Right atrium auricular region (tissue), 2 donors: Measurements from ENCODE around the gene GRHL3. TPM values are rescaled to one million over a fixed set of nuclear protein-coding genes. Genes with fewer than 3 reads are reported as not detected.

Experiments used
- DNase-seq: peaks from one replicate; pipeline ENCODE4 v3.0.0-alpha.2; 2019; ENCODE audit warnings: low spot score
- H3K27ac ChIP-seq, 2 donors: fragments of 200-600 bp; sonication (generic); 1 replicate in 1 of 2; 2 replicates in 1 of 2; pipeline ENCODE4 v1.5.1; 2016 to 2019
- H3K27me3 ChIP-seq, 2 donors: fragments of 200-600 bp; sonication (generic); one replicate each; pipeline versions ENCODE4 v1.5.1 to v1.6.0; 2017 to 2019
- H3K36me3 ChIP-seq: fragments of 200-600 bp; sonication (generic); one replicate; pipeline ENCODE4 v1.5.1; 2016
- H3K4me1 ChIP-seq, 2 donors: fragments of 200-600 bp; sonication (generic); one replicate each; pipeline versions ENCODE4 v1.5.1 to v1.6.0; 2017 to 2019
- H3K4me3 ChIP-seq, 2 donors: fragments of 200-600 bp; sonication (generic); 1 replicate in 1 of 2; 2 replicates in 1 of 2; pipeline ENCODE4 v1.5.1; 2017 to 2019; ENCODE audit warnings: mild to moderate bottlenecking in 1 of 2, moderate library complexity in 1 of 2
- H3K9me3 ChIP-seq, 2 donors: fragments of 200-600 bp; sonication (generic); one replicate each; pipeline ENCODE4 v1.5.1; 2019
- total RNA-seq, 2 donors: library from RNA; depleted of rRNA; stranded (reverse); fragments of >200 nt; gene quantifications; one replicate each; pipeline ENCODE4 v1.1.0, GENCODE V29; 2016
- TF ChIP-seq, protein P1 (sequence below), 2 donors: fragments of 200-600 bp; sonication (generic); IDR thresholded peaks; one replicate each; pipeline ENCODE4 v1.5.1; 2019; ENCODE audit warnings: antibody characterized with exemption in 2 of 2

Gene GRHL3
- total RNA-seq, 2 donors from 2014 or later: 0.24 TPM; not detected in 1

GRCh38 chr1:24373044-24373443 lies 53.9 kb downstream of the GRHL3 start:
- Histone ChIP-seq H3K27me3 (no peaks in the 10 kb centered on the region), H3K4me1 (no peaks in the 10 kb centered on the region), H3K27ac (no peak overlapping the region), H3K4me3 (no peak overlapping the region), H3K36me3 (no peaks in the 10 kb centered on the region), H3K9me3 (no peaks in the 10 kb centered on the region)
- TF ChIP-seq, protein P1, sequence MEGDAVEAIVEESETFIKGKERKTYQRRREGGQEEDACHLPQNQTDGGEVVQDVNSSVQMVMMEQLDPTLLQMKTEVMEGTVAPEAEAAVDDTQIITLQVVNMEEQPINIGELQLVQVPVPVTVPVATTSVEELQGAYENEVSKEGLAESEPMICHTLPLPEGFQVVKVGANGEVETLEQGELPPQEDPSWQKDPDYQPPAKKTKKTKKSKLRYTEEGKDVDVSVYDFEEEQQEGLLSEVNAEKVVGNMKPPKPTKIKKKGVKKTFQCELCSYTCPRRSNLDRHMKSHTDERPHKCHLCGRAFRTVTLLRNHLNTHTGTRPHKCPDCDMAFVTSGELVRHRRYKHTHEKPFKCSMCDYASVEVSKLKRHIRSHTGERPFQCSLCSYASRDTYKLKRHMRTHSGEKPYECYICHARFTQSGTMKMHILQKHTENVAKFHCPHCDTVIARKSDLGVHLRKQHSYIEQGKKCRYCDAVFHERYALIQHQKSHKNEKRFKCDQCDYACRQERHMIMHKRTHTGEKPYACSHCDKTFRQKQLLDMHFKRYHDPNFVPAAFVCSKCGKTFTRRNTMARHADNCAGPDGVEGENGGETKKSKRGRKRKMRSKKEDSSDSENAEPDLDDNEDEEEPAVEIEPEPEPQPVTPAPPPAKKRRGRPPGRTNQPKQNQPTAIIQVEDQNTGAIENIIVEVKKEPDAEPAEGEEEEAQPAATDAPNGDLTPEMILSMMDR (IDR thresholded peaks at IDR 0.05): no peak
- no peak for DNase-seq

GRCh38 chr1:24373710-24374109 lies 54.6 kb downstream of the GRHL3 start:
- Histone ChIP-seq H3K27me3 (no peaks in the 10 kb centered on the region), H3K27ac (no peak overlapping the region), H3K4me1 (no peaks in the 10 kb centered on the region), H3K4me3 (no peak overlapping the region), H3K36me3 (no peaks in the 10 kb centered on the region), H3K9me3 (no peaks in the 10 kb centered on the region)
- TF ChIP-seq, protein P1 (IDR thresholded peaks at IDR 0.05): no peak
- DNase-seq: no peak

DNA sequence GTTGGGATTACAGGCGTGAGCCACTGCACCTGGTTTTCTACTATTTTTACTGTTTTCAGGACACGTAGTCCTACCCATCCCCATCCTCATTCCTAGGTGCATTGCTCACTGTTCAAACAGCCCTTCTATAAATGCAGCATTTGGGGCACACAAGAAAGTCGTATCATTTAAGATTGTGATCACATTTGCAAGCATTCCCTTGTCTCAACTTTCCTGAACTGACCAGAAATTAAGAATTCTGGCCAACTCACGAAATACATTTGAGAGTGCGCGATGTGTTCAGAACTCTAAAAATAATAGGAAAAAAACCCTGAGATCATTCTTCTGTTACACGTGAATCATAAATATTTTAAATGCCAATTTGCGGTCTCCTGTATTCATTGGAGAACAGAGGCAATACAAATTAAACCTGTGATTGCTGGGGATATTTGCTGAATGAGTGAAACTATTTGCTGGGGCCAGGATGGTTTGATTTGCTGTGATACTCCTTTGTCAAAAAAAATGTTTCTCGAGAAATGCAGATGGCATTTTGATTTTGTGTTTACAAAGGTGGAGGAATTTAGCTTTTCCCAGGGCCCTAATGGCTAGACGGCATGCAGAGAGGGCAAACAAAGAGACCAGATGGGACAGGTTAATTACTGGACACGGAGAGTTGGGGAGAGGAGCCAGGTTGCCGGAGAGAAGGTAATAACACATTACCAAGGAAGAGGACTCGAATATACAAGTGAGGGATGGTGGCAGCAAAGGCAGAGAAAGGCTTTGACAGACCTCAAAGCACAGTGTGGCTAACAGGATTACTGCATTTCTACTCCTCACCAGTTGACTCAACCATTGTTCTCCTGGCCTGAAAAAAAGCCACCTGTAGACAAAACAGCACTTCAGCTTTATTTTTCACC lies 56.0 kb downstream of the GRHL3 start:
- TF ChIP-seq, protein P1 (IDR thresholded peaks at IDR 0.05): no peak
- no peaks in the 10 kb centered on the region for H3K9me3 ChIP-seq
- DNase-seq: no peak
- H3K36me3 ChIP-seq: no peaks in the 10 kb centered on the region
- H3K4me1 ChIP-seq: no peaks in the 10 kb centered on the region
- H3K27me3 ChIP-seq: no peaks in the 10 kb centered on the region
- H3K27ac ChIP-seq: no peak overlapping the region
- H3K4me3 ChIP-seq: no peak overlapping the region

- Histone ChIP-seq H3K4me1 (no peaks in the 10 kb centered on the region), H3K4me3 (no peak overlapping the region), H3K36me3 (no peaks in the 10 kb centered on the region), H3K9me3 (no peaks in the 10 kb centered on the region), H3K27ac (no peak overlapping the region), H3K27me3 (no peaks in the 10 kb centered on the region)
- TF ChIP-seq, protein P1 (IDR thresholded peaks at IDR 0.05): no peak
- peak; percentile 11 for DNase-seq
Observed at GRCh38 chr1:24379733-24380315, 60.7 kb downstream of the GRHL3 start.

DNA sequence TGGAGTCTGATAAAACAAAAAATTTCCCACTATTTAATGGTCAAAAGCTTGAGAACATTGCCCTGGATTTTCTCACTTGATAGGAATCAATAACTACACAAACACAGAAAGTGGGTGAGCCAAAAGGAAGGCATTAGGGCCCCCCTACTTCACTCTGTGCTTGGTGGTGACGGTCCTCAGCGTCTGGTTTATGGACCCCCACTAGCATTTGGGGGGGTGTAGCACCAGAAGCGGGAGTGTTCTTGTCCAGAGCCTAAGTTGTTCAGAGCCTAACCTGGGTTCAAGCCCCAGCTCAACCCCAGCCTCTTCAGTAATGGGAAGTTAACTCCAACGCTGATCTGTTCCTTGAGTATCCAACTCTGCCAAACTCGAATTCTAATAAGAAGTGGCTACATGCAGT lies 61.4 kb downstream of the GRHL3 start:
- no peaks in the 10 kb centered on the region for H3K9me3 ChIP-seq
- H3K27ac ChIP-seq: no peak overlapping the region
- DNase-seq: peak; percentile 44
- H3K4me3 ChIP-seq: no peak overlapping the region
- no peaks in the 10 kb centered on the region for H3K36me3 ChIP-seq
- no peaks in the 10 kb centered on the region for H3K27me3 ChIP-seq
- no peaks in the 10 kb centered on the region for H3K4me1 ChIP-seq
- TF ChIP-seq, protein P1 (IDR thresholded peaks at IDR 0.05): no peak
